Suppressor macrophage treated with lipopolysaccharide for 4 hours (primary cell): ENCODE data around the gene BIRC7.

ENCODE experiments used
- DNase-seq: peaks from one replicate; pipeline ENCODE4 v3.0.0-alpha.2; 2020

Gene BIRC7

DNA sequence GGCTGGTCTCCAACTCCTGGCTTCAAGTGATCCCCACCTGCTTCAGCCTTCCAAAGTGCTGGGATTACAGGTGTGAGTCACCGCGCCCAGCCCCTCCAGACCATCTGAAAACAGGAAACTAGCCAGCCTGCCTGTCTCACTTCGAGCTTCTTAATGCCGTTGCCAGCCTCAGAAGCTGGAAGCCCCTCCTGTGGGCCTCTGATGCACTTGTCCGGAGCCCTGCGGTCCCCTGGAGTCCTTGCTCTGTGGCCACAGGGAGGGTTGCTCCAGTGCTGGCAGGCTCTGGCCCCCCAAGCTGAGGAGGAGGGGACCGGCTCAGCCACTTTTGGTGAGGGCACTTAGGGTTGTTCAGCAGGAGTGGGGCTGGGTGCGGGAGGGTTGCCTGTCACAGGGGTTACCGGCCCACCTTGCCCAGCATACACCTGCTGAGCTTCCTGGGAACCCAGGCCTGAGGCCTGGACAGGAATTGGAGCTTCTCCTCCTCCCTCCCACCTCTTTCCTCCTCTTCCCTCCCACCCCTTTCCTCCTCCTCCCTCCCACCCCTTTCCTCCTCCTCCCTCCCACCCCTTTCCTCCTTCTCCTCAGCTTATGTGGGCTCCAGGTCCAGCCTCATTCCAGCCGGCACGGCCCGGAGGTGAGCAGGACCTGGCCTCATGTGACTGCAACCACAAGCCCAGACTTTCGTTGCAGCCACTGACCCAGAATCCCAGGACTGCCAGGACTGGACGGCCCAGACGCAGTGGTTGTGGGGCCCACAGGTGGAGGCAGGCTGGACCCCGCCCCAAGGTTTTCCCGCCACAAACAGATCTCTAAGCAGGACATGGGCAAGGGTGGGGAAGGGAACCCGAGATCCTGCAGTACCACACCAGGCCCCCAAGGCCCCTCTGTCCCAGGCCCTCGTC, 9.4 kb upstream of the BIRC7 start:
- DNase-seq: no peak

DNA sequence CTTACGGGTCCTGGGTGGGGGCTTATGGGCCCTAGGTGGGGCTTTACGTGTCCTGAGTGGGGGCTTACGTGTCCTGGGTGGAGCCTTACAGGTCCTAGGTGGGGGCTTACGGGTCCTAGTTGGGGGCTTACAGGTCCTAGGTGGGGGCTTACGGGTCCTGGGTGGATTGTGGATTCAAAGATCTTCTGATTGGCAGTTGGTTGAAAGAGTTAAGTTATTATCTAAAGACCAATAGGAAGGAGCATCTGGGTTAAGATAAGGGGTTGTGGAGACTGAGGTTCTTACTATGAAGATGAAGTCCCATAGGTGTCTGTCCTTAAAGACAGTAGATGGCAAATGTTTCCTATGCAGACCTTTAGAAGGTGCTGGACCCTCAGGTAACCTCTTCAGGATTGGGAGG, 8.4 kb upstream of the BIRC7 start:
- no peak for DNase-seq

DNA sequence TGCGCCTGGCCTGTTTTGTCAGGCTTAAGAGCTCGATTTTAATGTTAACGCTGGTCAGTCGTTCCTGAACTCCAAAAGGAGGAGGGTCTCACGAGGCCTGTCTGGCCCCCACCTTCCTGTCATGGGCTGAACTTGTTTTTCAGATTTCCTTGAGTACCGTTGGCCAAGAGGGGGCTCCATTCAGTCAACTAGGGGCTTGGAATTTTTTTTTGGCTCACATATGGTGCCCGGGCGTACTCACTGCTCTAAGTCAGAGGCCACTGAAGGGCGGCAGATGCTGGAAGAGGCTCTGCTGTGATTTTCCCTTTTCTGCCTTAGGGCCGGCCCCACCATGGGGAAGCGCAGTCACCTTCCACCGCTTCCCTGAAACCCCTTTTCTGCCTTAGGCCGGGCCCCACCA, 6.9 kb upstream of the BIRC7 start:
- DNase-seq: no peak

DNA sequence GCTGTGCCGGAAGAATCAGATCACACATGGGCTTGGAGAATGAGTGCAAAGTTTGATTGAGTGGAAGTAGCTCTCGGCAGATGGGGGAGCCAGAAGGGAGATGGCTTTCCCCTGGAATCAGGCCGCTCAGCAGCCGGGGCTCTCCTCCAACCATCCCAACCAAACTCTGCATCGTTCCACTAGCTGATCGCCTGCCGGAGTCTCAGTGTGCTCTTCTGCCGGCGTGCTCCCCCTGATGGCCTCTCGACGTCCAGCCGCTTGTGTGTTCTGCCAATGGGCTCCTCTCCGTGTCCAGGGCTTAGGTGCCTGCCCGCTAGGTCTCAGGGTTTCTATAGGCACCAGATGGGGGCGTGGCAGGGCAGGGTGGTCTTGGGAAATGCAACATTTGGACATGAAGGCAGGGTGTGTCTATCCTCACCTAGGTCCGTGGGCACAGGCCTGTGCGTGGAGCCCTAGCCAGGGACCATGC, 4.9 kb upstream of the BIRC7 start:
- peak; percentile 32 for DNase-seq

DNA sequence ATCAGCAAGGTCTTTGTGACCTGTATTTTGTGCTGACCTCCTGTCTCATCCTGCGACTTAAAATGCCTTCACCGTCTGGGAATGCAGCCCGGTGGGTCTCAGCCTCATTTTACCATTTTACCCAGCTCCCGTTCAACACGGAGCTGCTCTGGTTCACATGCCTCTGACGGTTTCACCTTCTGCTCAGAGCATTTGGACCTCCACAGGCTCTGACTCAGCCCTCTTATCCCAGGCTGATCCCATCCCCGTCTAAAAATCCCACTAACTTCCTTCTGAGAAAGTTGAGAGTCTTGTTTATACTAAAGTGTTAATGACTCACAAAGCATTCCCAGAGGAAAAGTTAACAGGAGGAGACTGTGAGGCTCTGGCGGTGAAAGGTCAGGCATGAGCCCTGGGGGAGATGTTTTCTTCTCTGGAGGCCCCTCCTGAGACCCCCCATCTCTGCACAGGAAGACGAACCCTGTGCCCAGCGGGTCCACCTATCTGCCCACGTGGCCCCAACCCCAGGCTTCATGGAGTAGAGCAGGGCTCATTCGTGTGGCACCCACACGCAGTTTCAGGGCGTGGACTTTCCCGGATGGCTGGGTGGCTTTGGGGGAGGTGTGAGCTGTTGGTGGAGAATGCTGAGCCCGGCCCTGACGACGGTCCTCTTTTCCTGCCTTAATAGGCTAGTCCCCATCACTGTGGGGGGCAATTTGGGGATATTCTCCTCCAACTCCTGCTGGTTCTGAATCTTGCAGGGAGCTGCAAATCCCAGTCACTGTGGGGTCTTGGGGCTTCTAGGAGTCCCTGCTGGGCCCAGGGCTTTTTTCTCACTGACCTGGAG, 3.3 kb upstream of the BIRC7 start:
- DNase-seq: no peak

DNA sequence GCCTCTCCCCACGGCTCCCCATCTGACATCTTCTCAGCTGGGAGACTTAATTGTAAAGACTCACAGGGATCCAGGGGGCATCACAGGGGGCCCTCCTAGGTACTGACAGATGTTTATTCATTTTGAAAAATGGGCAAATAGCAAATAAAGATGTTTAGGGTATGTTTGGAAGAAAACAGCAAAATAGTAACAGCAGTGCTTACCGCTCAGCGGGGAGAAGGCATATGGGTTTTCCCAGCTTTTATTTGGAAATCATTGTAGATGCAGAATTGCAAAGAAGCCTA, 2.7 kb upstream of the BIRC7 start:
- no peak for DNase-seq

DNA sequence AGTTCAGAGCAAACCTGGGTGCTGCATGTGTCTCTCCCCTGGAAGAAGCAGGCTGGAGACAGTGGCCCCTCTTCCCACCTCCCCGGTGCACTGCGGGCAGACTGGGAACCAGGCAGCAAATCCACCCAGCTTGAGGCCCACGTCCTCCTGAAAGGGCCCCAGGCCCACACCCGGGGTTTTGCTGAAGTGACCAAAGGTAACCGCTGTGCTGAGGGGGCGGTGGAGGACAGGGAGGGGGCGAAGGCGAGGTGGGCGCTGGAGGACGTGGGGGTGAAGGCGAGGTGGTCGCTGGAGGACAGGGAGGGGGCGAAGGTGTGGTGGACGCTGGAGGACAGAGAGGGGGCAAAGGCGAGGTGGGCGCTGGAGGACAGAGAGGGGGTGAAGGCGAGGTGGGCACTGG, 1.8 kb upstream of the BIRC7 start:
- no peak for DNase-seq

DNA sequence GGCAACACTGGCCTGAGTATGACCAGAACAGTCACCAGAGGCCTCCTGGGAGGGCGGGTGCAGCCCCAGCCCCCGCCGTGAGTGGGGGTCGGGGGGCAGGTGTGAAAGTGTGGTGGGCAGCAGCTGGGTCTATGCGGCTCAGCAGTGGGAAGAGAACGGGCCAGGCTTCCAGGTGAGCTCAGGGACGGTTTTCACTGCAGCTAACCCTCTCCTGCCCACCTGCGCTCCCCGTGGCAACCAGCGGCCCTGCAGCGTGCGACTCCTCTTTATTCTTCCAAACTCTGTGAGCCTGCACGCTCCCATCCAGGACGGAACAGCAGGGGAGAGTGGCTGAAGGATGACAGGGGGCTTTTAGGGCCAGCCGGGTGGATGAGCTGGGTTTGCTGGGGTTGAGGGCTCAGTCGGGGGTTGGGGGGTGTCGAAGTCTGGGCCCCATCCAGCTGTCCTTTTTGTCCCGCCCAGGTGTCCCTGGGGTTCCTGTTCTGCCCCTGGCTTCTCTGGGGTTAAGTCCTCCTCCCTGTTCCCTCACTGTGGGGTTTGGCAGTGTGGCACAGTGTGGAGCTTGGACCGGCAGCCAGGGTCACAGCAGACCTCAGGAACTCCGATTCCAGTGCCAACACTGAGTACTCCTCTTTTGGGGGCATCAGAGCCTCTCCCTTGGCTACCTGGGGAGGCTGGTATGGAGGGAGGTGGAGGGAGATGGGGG, 859 bp upstream of the BIRC7 start:
- no peak for DNase-seq

DNA sequence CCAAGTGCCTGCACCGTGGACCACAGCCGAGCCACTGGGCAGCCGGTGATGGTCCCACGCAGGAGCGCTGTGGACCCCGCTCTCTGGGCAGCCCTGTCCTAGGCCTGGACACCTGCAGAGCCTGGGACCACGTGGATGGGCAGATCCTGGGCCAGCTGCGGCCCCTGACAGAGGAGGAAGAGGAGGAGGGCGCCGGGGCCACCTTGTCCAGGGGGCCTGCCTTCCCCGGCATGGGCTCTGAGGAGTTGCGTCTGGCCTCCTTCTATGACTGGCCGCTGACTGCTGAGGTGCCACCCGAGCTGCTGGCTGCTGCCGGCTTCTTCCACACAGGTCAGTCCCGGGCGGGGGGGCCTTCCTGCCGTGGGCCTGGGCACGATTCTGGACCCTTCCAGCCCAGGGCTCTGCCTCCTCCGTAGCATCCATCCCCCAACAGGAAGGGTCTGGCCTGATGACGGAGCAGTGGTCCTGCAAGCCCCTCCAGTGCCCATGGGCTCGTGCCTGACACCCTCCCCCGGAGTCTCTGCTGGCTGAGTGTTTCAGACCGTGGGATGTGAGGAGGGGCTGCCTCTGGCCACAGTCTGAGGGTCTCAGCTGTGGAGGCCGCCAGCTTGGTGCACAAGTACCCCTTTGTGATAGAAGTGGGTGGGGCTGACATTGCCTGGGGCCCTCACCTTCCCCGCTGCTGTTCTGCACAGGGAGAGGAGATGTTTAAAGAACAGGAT, 572 bp downstream of the BIRC7 start:
- DNase-seq: no peak

DNA sequence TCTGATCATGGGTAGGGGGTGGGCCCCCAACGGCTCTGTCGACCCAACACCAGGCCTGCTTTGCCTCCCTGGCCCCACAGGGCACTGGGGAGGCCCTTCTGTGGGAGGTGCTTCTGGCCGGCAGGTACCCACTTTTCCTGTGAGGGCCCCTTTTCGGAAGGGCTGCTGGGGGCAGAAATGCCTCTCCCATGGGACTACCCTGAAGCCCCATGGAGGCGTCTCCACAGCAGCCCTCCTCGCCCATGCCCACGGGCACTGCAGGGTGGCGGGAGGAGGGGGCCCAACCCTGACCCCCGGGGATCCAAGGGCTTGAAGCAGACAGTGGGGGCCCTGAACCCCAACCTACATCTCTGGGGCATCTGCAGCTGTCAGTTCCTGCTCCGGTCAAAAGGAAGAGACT, 2.3 kb downstream of the BIRC7 start:
- DNase-seq: no peak

DNA sequence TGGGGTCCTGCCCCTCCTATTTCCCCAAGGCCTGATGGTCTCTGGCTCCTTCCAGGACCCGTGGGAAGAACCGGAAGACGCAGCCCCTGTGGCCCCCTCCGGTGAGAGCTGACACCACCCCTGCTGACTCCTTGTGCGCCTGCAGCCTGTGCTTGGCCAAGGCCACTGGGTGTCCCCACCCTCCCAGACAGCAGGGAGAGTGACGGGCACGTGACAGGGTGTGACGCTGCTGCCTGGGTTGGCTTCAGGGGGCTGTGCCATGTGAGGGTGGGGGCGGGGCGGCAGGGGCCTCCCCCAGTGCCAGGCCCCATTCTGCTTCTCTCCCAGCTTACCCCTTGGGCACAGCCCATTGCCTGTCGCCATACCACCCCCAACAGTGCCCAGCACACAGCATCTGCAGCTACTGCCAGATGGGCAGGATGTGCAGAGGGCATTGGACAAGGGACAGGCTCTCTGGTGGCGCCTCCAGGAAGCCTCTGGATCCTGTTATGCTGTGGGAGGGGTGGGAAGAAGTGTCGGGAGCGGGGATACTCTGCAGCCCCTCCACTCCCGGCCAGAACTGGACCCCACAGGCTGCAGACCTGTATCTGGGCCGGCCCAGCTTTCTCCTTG, 2.9 kb downstream of the BIRC7 start:
- no peak for DNase-seq

DNA sequence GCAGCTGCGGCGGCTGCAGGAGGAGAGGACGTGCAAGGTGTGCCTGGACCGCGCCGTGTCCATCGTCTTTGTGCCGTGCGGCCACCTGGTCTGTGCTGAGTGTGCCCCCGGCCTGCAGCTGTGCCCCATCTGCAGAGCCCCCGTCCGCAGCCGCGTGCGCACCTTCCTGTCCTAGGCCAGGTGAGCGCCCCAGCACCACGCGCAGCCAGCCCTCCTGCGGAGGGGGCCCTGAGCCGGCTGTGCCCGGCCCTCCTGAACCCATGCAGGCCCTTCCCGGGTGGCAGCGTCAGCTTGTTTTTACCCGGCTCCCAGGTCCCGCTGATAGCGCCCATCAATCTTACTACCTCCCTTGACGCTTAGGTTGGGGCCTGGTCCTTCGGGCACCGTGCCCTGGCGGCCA, 3.7 kb downstream of the BIRC7 start:
- DNase-seq: no peak

DNA sequence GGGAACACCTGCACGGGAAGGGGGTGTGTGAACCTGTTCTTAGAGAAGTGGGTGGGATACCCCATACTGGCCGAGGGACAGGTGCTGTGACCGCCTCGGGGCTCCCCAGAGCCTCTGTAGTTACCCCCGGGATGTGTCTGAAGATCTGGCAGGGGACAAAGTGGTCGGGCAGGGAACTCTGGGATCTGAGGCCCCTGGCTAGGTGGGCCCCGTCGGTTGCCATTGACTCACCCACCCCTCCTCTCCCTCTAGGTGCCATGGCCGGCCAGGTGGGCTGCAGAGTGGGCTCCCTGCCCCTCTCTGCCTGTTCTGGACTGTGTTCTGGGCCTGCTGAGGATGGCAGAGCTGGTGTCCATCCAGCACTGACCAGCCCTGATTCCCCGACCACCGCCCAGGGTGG, 4.3 kb downstream of the BIRC7 start:
- DNase-seq: no peak

DNA sequence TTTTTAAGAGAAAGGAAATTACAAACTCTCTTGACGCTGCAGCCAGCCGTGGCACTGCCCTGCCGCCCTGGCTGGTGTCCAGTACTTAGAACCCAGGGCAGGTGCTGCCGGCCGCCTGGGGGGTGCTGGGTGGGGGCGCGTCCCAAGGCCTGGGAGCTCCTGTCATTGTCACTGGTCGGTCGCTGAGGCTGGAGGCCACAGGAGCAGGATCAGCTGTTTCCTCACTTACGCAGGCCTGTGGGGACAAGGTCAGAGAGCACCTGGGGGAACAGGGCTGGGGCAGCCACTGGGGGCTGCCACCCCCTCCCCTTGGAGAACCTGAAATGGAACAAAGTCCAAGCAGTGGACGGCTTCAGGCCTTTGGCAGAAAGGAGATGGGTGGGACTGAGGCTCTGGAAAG, 5.6 kb downstream of the BIRC7 start:
- DNase-seq: no peak

DNA sequence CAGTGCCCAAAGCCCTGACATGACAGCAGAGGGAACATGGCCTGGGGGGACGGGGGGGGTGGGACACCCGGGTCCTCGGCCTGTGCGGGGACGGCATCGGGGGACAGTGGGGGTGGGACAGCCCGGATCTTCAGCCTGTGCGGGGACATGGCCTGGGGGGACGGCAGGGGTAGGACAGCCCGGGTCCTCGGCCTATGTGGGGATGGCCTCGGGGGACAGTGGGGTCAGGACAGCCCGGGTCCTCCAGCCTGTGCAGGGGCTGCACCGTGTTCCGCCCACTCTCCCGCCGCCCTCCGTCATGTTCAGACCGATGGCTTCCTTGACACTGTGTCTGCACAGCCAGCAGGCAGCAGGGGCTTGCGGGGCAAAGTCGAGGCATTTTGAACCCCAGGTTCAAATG, 7.0 kb downstream of the BIRC7 start:
- DNase-seq: no peak

DNA sequence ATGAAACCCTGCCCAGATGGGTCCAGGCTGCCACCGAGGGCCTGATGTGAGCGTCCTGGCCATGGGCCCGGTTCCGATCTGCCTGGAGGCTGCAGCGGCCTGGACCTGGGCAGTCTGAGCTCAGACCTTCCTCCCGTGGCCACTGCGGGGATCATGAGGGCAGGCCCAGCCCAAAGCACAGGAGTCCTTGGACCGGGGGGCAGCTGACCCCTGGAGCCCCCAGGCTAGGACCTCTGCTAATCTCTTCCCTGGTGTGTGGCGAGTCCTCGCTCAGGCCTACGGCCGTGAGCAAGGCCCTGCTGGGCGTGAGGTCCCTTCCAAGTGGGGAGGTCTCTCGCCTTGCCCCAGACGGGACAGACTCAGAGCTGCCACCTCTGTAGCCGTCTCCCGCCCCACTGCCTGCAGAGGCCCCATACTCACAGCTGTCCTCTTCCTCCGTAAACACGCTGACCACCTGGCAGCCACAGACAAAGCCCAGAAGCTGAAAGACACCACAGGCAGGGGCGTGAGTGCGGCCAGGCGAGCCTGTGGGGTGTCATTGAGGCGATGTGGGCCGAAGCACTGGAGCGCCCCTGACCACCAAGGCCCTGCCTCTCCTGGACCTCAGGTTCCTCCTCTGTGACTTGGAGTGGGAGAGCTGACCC, 8.0 kb downstream of the BIRC7 start:
- DNase-seq: no peak

DNA sequence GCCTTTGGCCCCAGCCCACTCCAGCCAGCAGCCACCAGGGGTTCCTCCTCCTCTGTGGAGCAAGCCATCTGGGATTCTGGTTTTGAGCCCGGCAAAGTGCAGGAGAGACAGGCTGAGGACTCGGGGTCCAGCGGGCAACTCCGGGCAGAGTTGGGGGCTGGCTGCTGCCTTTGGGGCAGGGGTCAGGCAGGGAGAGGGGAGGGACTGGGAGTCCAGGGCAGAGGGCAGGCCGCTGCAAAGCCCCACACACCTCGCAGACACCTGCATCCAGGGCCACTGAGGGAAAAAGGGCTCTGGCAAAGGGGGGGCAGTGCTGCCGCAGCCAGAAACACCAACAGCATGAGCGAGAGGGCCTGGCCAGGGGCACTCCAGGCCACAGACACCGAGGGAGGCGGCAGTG, 8.8 kb downstream of the BIRC7 start:
- DNase-seq: no peak

DNA sequence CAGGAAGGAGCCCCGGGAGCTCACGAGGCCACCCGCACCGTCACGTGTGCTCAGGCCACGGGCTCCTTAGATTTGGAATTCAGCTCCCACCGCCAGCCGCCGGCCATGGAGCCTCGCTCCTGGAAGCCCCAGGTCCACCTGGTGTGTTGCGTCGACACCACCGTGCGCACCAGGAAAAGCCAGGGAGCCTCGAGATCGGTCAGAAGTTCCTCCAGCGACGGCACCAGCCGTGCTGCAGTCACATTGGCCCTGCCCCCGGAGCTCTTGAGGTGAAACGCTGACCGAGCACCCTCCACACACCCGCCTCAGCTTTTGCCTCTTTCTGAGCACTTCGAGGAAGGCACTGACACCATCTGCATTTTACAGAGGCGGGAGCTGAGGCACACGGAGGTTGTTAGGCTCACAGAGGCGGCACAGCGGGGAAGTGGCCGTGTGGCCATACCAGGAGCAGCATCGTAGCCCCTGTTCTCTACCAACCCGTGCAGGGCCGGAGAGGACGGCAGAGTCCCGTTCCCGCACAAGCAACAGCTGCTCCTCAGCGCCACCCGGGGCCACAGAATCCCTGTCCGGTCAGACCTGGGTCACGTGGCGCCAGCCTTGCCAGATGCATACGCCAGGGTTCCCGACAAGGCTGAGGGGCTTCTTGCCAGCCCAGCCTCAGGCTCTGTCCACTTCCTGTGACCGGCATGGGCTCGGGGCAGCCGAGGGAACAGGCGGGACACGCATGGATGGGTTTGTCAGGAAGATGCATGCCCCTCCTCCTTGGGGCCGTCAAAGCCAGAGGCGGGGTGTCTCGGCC, 11.0 kb downstream of the BIRC7 start:
- no peak for DNase-seq

DNA sequence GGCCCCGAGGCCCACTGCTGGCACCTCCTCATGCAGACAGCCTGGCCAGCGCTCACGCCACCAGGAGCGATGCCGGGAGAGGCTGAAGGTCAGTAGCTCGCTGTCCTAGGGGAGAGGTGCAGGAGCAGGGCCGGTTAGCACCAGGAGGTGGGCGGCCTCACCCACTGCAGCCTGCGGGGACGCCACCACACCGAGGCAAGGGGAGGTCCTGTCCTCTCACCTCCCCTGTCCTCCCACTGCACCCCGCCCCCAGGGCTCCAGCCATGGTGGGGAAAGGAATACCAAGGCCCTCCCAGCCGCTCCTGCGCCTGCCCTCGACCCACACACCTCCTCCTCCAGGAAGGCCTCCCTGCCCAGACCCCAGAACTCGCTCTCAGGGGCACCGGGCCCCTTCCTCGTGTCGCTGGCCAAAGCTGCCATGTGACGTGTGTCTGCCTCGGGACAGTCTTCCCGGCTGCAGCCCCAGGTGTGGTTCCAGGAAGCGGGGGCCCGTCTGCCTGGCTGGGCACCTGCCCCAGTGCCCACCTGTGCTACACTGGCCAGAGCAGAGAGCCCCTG, 12.0 kb downstream of the BIRC7 start:
- DNase-seq: no peak

DNA sequence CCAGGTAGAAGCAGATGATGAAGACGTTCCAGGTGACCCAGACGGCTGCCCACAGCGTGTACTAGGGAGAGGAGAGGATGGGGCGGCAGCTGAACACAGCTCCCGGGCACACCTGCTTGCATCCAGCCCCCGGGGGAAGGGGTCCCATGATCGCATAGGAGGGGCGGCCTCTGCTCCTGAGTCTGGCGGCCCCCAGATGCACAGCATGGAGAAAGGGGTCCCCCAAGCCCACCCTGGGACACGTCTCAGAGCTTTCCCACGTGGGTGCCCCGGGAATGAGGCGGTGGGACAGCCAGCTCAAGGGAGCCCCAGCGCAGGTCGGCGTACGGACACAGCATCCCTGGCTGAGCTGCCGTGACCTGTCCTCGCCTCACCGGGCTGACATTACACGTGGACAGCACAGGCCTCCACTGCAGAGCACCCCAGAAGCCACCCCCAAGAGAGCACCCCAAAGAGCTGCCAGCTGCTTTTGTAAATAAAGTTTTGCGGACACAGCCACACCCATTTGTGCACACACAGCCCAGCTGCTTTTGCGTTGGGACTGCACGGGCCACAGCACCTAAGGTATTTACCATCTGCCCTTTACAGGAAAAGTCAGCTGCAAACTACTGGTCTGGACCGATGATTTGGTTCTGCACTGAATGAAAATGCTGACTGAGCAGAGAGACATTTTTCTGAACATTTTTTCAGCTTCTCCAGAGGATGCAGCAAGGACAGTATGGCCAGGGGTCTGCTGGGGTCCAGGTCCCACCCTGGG, 13.3 kb downstream of the BIRC7 start:
- no peak for DNase-seq
